CD4-positive, alpha-beta memory T cell (primary cell): ENCODE results near the gene DICER1. TPM values are rescaled to one million over a fixed set of nuclear protein-coding genes. Genes with fewer than 3 reads are reported as not detected.

Source experiments
- CTCF ChIA-PET: fragments of 350-600 bp; sonication (Branson Sonifier 250); formaldehyde crosslinking; loops from one replicate; lab custom pipeline; 2021; ENCODE audit warnings: inconsistent platforms; ENCODE audit not compliant: partially characterized antibody; lab: Charles Lee
- POLR2A ChIA-PET: fragments of 350-600 bp; sonication (Branson Sonifier 250); formaldehyde crosslinking; loops from one replicate; lab custom pipeline; 2021; ENCODE audit not compliant: partially characterized antibody; lab: Charles Lee
- DNase-seq, 5 donors: peaks; one replicate each; pipeline versions ENCODE4 v3.0.0 to v3.0.0-alpha.2; 2020 to 2022; ENCODE audit warnings: mixed read lengths in 1 of 5
- H3K27ac ChIP-seq: one replicate; pipeline ENCODE4 v1.7.0; 2013; ENCODE audit warnings: low read depth, low read length
- H3K27me3 ChIP-seq: 2 replicates; pipeline ENCODE4 v1.7.0; 2013; ENCODE audit warnings: mild to moderate bottlenecking, low read length, moderate library complexity; ENCODE audit not compliant: insufficient read depth
- H3K36me3 ChIP-seq: 2 replicates; pipeline ENCODE4 v1.7.0; 2013; ENCODE audit warnings: mild to moderate bottlenecking, low read length, moderate library complexity; ENCODE audit not compliant: insufficient read depth
- H3K4me1 ChIP-seq: 2 replicates; pipeline ENCODE4 v1.7.0; 2013; ENCODE audit warnings: mild to moderate bottlenecking, low read length, moderate library complexity; ENCODE audit not compliant: insufficient read depth
- H3K4me3 ChIP-seq, 2 donors: one replicate each; pipeline ENCODE4 v1.7.0; 2013; ENCODE audit warnings: low read length in 2 of 2, mild to moderate bottlenecking in 1 of 2
- H3K9me3 ChIP-seq, 2 donors: one replicate each; pipeline ENCODE4 v1.7.0; 2013; ENCODE audit warnings: low read length in 2 of 2, control low read depth in 1 of 2; ENCODE audit not compliant: control insufficient read depth in 1 of 2
- H3K27ac Mint-ChIP-seq, 7 donors: one replicate each; pipeline ENCODE4 v1.8.0; 2020 to 2021; ENCODE audit warnings: mixed read lengths in 7 of 7, mild to moderate bottlenecking in 6 of 7, inconsistent platforms in 3 of 7, moderate library complexity in 3 of 7
- H3K27me3 Mint-ChIP-seq, 2 donors: one replicate each; pipeline ENCODE4 v1.8.0; 2020 to 2021; ENCODE audit warnings: mixed read lengths in 2 of 2
- H3K36me3 Mint-ChIP-seq, 2 donors: one replicate each; pipeline ENCODE4 v1.8.0; 2020 to 2021; ENCODE audit warnings: mixed read lengths in 2 of 2, inconsistent platforms in 1 of 2, mild to moderate bottlenecking in 1 of 2
- H3K4me1 Mint-ChIP-seq, 4 donors: one replicate each; pipeline ENCODE4 v1.8.0; 2020 to 2021; ENCODE audit warnings: mixed read lengths in 4 of 4, mild to moderate bottlenecking in 1 of 4
- H3K4me3 Mint-ChIP-seq, 8 donors: one replicate each; pipeline ENCODE4 v1.8.0; 2020 to 2021; ENCODE audit warnings: mixed read lengths in 8 of 8, mild to moderate bottlenecking in 7 of 8, moderate library complexity in 6 of 8, inconsistent platforms in 3 of 8
- H3K9me3 Mint-ChIP-seq, 8 donors: one replicate each; pipeline ENCODE4 v1.8.0; 2020 to 2021; ENCODE audit warnings: mixed read lengths in 8 of 8, mild to moderate bottlenecking in 5 of 8, inconsistent platforms in 3 of 8, moderate library complexity in 1 of 8
- intact Hi-C: fragments of 100-400 bp; cut with micrococcal nuclease; formaldehyde crosslinking; loops from one replicate; pipeline ENCODE4 v1.15.1; 2023
- polyA plus RNA-seq, 2 donors: library from polyadenylated mRNA; unstranded; fragments of 300-500 nt; fragmentation: Illumina TruSeq; gene quantifications; one replicate each; pipeline ENCODE4 v1.2.3, GENCODE V29; 2021
- total RNA-seq, 2 experiments: library from RNA; stranded (reverse); gene quantifications; one replicate each; pipeline ENCODE4 v1.2.3, GENCODE V29; 2021

Gene DICER1
- total and polyA plus RNA-seq, 4 experiments from 2014 or later = 8.8 to 62.8 (median 36.8) TPM

DNA sequence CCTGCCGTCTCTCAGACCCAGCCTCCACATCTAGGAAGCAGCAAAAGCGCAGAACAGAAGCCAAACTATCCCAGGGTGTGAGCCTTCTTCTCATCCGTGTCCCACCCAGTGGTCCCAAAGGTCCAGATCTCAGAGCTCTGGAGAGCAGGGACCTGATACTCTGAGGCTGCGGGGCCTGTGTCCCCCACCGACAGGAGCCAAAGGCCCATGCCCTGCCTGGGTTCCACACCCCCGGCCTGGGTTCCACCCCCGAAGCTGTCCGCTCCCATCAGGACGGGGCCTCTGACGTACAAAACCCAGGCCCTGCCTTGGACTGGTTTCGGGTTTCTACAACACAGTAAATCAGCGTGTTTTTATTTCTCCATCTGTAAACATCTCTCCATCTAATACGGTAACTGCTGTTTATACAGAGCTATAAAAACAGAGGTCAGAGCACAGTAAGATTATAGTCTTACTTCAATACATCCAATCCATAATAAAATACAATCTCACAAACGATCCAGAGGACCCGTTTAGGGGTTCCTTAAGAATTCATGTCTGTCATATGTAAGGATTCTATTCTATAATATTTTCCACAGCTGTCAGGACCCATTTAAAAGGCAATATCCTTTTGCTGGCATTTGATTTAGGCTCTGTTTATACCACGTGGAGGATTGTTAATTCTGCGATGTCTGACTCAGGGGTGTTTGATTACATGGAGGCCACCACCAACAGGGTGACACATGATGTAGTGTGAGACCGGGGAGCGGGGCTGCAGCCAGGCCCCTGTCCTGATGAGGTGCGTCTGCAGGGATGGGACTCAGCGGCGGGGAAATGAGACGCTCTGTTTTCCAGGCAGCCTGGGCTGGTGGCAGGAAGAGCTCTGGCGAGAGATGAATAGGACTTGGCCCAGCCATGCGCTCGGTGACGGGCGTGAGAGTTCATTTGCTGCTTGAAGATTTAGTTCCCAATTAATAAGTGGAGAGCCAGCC is 110.3 kb downstream of the DICER1 start:
- no peaks in the 10 kb centered on the region for H3K9me3 ChIP-seq

DNA sequence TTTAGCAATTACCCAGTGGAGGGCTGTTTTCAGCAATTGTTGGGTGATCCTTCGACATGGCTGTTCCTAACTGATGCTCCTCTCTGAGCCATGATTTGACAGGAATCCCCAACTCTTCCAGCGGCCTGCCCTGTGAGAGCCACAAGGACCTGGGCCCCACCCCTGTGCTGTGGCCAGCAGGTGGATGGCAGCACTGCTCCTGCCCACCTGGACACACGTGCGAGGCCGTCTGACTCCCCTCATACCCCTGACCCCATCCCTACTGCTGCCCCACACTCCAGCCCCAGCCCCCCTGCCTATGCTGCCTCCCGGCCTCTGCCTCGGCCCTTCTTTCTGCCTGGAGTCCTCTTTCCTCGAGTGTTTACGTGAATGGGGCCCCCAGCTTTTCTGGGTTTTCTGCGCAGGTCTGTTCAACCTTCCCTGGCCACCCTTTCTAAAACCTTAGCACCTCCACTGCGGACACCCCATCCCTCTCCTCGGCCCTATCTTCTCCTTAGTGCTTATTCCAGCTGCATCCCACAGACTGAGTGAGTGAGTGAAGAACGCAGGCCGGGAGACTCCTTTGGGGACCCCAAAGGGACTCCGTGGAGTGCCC is 111.4 kb downstream of the DICER1 start:
- no peak overlapping the region for H3K27ac ChIP-seq
- no peak overlapping the region for H3K27ac Mint-ChIP-seq

More for the DNA sequence above, 110.3 kb downstream of the DICER1 start:
- Mint-ChIP-seq H3K36me3 (no peaks in the 10 kb centered on the region), H3K27ac (no peak overlapping the region), H3K27me3 (peaks cover 16 to 19% of the 10 kb centered on the region in 2 donors), H3K4me1 (no peaks in the 10 kb centered on the region), H3K9me3 (peaks cover 0 to 5% (median 0%) of the 10 kb centered on the region in 8 donors), H3K4me3 (no peak overlapping the region)
- Histone ChIP-seq H3K36me3 (no peaks in the 10 kb centered on the region), H3K4me3 (no peak overlapping the region), H3K4me1 (no peaks in the 10 kb centered on the region), H3K27me3 (no peaks in the 10 kb centered on the region), H3K27ac (no peak overlapping the region)
- no peak for DNase-seq
- intact Hi-C loops = no loop called here
- CTCF ChIA-PET = no interaction called here
- POLR2A ChIA-PET = no interaction called here

DNA sequence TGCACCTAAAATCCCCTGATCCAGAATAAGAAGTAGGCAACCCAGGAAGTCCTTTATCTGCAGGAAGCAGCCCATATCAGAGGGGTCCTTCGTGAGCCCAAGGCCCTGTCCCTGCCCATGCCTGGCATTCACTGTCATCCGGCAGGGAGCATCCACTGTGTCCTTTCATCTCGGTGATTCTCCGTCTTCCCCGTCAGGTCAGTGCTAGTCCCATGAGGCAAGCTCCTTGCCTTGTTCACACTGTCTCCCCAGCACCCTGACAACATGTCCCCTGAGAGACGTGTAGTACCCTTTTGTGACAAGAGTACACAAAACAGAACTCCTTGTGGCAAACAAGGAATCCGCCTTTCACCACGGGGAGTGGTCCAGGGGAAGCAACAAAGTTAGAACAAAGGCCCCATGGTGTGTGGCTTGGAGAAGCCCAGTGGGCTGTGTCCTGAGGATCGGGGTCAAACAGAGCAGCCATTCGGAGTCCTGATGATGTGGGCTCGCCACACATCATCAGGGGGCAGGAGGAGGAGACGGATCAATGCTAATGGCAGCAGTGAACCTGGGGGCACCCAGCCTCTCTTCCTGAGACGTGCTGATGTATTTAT is 112.1 kb downstream of the DICER1 start:
- POLR2A ChIA-PET = no interaction called here
- CTCF ChIA-PET = no interaction called here
- no peak overlapping the region for H3K27ac ChIP-seq
- no peaks in the 10 kb centered on the region for H3K4me1 ChIP-seq
- no peak overlapping the region for H3K4me3 ChIP-seq
- H3K4me1 Mint-ChIP-seq = no peaks in the 10 kb centered on the region
- H3K27ac Mint-ChIP-seq = no peak overlapping the region
- intact Hi-C loops = no loop called here
- H3K27me3 ChIP-seq = no peaks in the 10 kb centered on the region
- no peak for DNase-seq
- H3K36me3 Mint-ChIP-seq = no peaks in the 10 kb centered on the region
- no peak overlapping the region for H3K4me3 Mint-ChIP-seq
- no peaks in the 10 kb centered on the region for H3K36me3 ChIP-seq
- peaks cover 0 to 5% (median 0%) of the 10 kb centered on the region in 8 donors for H3K9me3 Mint-ChIP-seq
- H3K27me3 Mint-ChIP-seq = peaks cover 16 to 22% of the 10 kb centered on the region in 2 donors
- no peaks in the 10 kb centered on the region for H3K9me3 ChIP-seq

More for the DNA sequence above, 111.4 kb downstream of the DICER1 start:
- intact Hi-C loops = no loop called here
- Mint-ChIP-seq H3K4me1 (no peaks in the 10 kb centered on the region), H3K4me3 (no peak overlapping the region), H3K9me3 (peaks cover 0 to 5% (median 0%) of the 10 kb centered on the region in 8 donors), H3K27me3 (peaks cover 16 to 19% of the 10 kb centered on the region in 2 donors), H3K36me3 (no peaks in the 10 kb centered on the region)
- no peaks in the 10 kb centered on the region for H3K27me3 ChIP-seq
- H3K36me3 ChIP-seq = no peaks in the 10 kb centered on the region
- H3K4me3 ChIP-seq = no peak overlapping the region
- H3K4me1 ChIP-seq = no peaks in the 10 kb centered on the region
- no peaks in the 10 kb centered on the region for H3K9me3 ChIP-seq
- POLR2A ChIA-PET = no interaction called here
- CTCF ChIA-PET = no interaction called here
- no peak for DNase-seq

DNA sequence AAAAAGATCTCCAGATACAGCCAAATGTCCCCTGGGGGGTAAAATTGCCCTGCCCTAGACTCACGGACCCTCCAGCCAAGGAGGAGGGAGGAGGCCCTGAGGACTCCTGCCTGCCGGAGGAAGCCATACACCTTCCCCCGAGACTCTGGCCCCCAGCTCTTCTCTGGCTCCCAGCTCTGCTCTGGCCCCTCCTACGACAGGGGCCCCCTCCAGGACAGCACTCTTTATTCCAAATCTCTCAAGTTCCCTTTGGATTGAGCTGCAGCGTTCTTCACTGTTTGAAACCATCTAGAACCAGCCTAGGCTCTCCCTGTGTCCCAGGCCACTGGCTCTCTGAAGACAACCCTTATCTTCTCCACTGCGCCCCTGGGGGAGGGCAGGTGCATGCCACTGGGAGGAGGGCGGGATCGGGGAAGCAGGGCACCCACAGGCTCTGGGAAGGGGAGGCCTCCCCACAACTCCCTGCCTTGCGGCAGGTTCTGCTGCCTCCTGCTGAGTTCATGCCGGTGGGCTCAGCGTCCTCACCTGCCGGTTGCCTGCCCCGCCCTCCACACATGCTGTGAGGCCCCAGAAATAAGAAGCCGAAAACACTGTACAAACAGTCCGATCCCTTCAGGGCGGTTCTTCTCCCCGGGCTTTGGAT is 112.7 kb downstream of the DICER1 start:
- H3K36me3 Mint-ChIP-seq = no peaks in the 10 kb centered on the region
- H3K27me3 ChIP-seq = no peaks in the 10 kb centered on the region
- H3K27me3 Mint-ChIP-seq = peaks cover 16 to 17% of the 10 kb centered on the region in 2 donors
- no peak overlapping the region for H3K27ac Mint-ChIP-seq
- DNase-seq = no peak
- CTCF ChIA-PET = no interaction called here
- no peaks in the 10 kb centered on the region for H3K36me3 ChIP-seq
- H3K9me3 Mint-ChIP-seq = no peaks in the 10 kb centered on the region
- H3K9me3 ChIP-seq = no peaks in the 10 kb centered on the region
- POLR2A ChIA-PET = no interaction called here
- H3K4me3 ChIP-seq = no peak overlapping the region
- H3K4me1 ChIP-seq = no peaks in the 10 kb centered on the region
- H3K27ac ChIP-seq = no peak overlapping the region
- intact Hi-C loops = no loop called here
- no peaks in the 10 kb centered on the region for H3K4me1 Mint-ChIP-seq
- H3K4me3 Mint-ChIP-seq = no peak overlapping the region

DNA sequence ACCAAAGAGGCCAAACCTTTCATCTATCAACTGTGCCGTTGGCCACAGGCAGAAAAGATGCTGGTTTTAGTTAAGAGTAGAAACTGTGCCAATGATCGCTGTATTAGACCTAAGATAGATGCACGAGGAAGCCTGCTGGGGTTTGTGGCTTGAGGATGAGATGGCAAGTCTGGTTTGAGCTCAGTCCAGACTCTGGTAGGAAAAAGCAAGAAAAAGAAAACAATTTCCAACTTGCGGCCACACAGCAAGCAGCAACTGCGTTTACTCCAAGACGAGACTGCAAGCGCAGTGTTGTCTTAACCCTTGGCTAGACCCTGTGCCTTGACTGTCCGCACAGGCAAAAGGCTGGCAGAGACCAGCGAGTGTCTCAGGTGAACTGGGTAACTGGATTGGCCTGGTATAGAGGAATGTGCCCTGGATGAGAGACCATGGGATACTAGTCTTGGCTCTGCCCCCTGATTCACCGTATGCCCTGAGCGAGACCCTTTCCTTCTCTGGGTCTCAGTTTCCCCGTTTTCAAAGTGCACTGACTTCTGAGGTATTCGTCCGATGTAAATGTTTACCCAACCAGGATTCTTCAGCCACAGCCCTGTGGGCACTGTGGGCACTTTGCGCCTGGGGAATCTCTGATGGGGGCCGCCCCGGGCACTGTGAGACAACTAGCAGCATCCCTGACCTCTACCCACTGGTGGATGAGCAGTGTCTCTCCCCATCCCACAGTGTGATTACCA is 113.4 kb downstream of the DICER1 start:
- no peak overlapping the region for H3K4me3 ChIP-seq
- no peak overlapping the region for H3K27ac ChIP-seq
- no peaks in the 10 kb centered on the region for H3K27me3 ChIP-seq
- peaks cover 12 to 15% of the 10 kb centered on the region in 2 donors for H3K27me3 Mint-ChIP-seq
- H3K9me3 Mint-ChIP-seq = no peaks in the 10 kb centered on the region
- H3K36me3 ChIP-seq = no peaks in the 10 kb centered on the region
- DNase-seq = no peak
- H3K27ac Mint-ChIP-seq = no peak overlapping the region
- intact Hi-C loops = no loop called here
- H3K4me1 ChIP-seq = no peaks in the 10 kb centered on the region
- ChIA-PET POLR2A (no interaction called here), CTCF (no interaction called here)
- H3K36me3 Mint-ChIP-seq = no peaks in the 10 kb centered on the region
- H3K4me3 Mint-ChIP-seq = no peak overlapping the region
- no peaks in the 10 kb centered on the region for H3K9me3 ChIP-seq
- H3K4me1 Mint-ChIP-seq = no peaks in the 10 kb centered on the region

DNA sequence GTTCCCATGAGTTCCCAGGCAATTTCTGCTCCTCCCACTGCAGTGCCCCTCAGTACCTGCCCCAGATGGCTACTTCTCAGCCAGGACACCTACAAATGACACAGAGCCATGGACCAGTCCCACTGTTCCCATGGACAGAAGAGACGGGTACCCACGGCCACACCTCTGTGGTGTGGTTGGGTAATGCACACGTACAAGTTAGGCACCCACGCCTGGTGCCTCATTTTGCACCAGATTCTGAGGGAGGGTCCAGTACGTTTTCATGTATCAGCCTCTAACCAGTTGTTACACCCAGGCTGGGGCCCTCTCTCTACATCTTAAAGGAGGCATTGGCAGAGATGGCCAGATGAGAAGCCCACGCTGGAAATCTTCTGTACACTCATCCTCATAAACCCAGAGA is 114.0 kb downstream of the DICER1 start:
- POLR2A ChIA-PET = no interaction called here
- Mint-ChIP-seq H3K4me3 (no peak overlapping the region), H3K4me1 (no peaks in the 10 kb centered on the region), H3K36me3 (no peaks in the 10 kb centered on the region), H3K27ac (no peak overlapping the region), H3K9me3 (no peaks in the 10 kb centered on the region), H3K27me3 (peaks cover 11 to 14% of the 10 kb centered on the region in 2 donors)
- DNase-seq = no peak
- H3K9me3 ChIP-seq = no peaks in the 10 kb centered on the region
- CTCF ChIA-PET = no interaction called here
- no peak overlapping the region for H3K4me3 ChIP-seq
- no peaks in the 10 kb centered on the region for H3K27me3 ChIP-seq
- no peak overlapping the region for H3K27ac ChIP-seq
- intact Hi-C loops = no loop called here
- no peaks in the 10 kb centered on the region for H3K36me3 ChIP-seq
- H3K4me1 ChIP-seq = no peaks in the 10 kb centered on the region
